WTC11 (cell line): ENCODE measurements around the gene FRMD8. TPM values are rescaled to one million over a fixed set of nuclear protein-coding genes. Genes with fewer than 3 reads are reported as not detected.

Experiments
- ATAC-seq: fragments of 200-7000 bp; cut with Tn5 transposase; 2 replicates; pipeline ENCODE4 v1.10.0; 2021; ENCODE audit warnings: mild to moderate bottlenecking, moderate library complexity
- CTCF ChIA-PET: fragments of 300-600 bp; sonication (Branson Sonifier 250); formaldehyde crosslinking; loops from one replicate; lab custom pipeline; 2021; ENCODE audit warnings: antibody characterized with exemption; lab: Charles Lee
- POLR2A ChIA-PET: fragments of 350-600 bp; sonication (Branson Sonifier 250); formaldehyde crosslinking; loops from one replicate; lab custom pipeline; 2021; ENCODE audit warnings: antibody characterized with exemption; lab: Charles Lee
- DNase-seq: peaks from one replicate; pipeline ENCODE4 v3.0.0; 2021; ENCODE audit warnings: low spot score
- H3K27ac Mint-ChIP-seq: 2 replicates; pipeline ENCODE4 v1.8.0; 2021; ENCODE audit warnings: mixed read lengths
- H3K27me3 Mint-ChIP-seq: 2 replicates; pipeline ENCODE4 v1.8.0; 2021; ENCODE audit warnings: low read depth, mild to moderate bottlenecking, moderate library complexity, mixed read lengths
- H3K36me3 Mint-ChIP-seq: 2 replicates; pipeline ENCODE4 v1.8.0; 2021; ENCODE audit warnings: mixed read lengths
- H3K4me1 Mint-ChIP-seq: 2 replicates; pipeline ENCODE4 v1.8.0; 2022; ENCODE audit warnings: mixed read lengths
- H3K4me3 Mint-ChIP-seq: 2 replicates; pipeline ENCODE4 v1.8.0; 2021; ENCODE audit warnings: mild to moderate bottlenecking, moderate library complexity, mixed read lengths
- H3K9me3 Mint-ChIP-seq: 2 replicates; pipeline ENCODE4 v1.8.0; 2021; ENCODE audit warnings: mixed read lengths
- CREB1 ChIP-seq: sonication (generic); formaldehyde crosslinking; IDR thresholded peaks from 2 replicates; pipeline ENCODE4 v1.8.0; 2023; ENCODE audit warnings: mild to moderate bottlenecking, missing genetic modification reagents
- EMX1 ChIP-seq: fragments of 250-450 bp; sonication (Bioruptor Pico); IDR thresholded peaks from 2 replicates; pipeline ENCODE4 v1.8.0; 2021; ENCODE audit warnings: mild to moderate bottlenecking
- GTF2I ChIP-seq: fragments of 250-450 bp; sonication (Bioruptor Pico); conservative IDR thresholded peaks from 2 replicates; pipeline ENCODE4 v1.4.0; 2021; ENCODE audit warnings: mild to moderate bottlenecking
- HMGA2 ChIP-seq: fragments of 250-450 bp; sonication (Bioruptor Pico); IDR thresholded peaks from 2 replicates; pipeline ENCODE4 v1.4.0; 2021; ENCODE audit warnings: mild to moderate bottlenecking, moderate library complexity
- MYBL2 ChIP-seq: sonication (generic); formaldehyde crosslinking; IDR thresholded peaks from 2 replicates; pipeline ENCODE4 v1.8.1; 2023; ENCODE audit warnings: mild to moderate bottlenecking, moderate library complexity, missing genetic modification reagents
- SOX15 ChIP-seq: fragments of 250-450 bp; sonication (Bioruptor Pico); IDR thresholded peaks from 2 replicates; pipeline ENCODE4 v1.9.0; 2021; ENCODE audit warnings: mild to moderate bottlenecking
- TEAD1 ChIP-seq: sonication (generic); formaldehyde crosslinking; IDR thresholded peaks from 2 replicates; pipeline ENCODE4 v1.8.0; 2022; ENCODE audit warnings: mild to moderate bottlenecking, missing genetic modification reagents
- ZNF232 ChIP-seq: sonication (generic); formaldehyde crosslinking; IDR thresholded peaks from 2 replicates; pipeline ENCODE4 v1.8.0; 2022; ENCODE audit warnings: mild to moderate bottlenecking, missing genetic modification reagents
- ZNF396 ChIP-seq: fragments of 250-450 bp; sonication (Bioruptor Pico); IDR thresholded peaks from 2 replicates; pipeline ENCODE4 v1.8.0; 2021; ENCODE audit warnings: mild to moderate bottlenecking, moderate library complexity, borderline replicate concordance
- ZNF416 ChIP-seq: fragments of 250-450 bp; sonication (Bioruptor Pico); IDR thresholded peaks from 2 replicates; pipeline ENCODE4 v1.9.0; 2021; ENCODE audit warnings: mild to moderate bottlenecking, inconsistent platforms
- ZNF423 ChIP-seq: fragments of 250-450 bp; sonication (Bioruptor Pico); IDR thresholded peaks from 2 replicates; pipeline ENCODE4 v2.1.2; 2022; ENCODE audit warnings: mild to moderate bottlenecking, moderate library complexity
- total RNA-seq: library from RNA; stranded (reverse); gene quantifications from 3 replicates; pipeline ENCODE4 v1.2.3, GENCODE V29; 2021
- TF ChIP-seq, protein P1 (sequence below): sonication (generic); formaldehyde crosslinking; IDR thresholded peaks from 2 replicates; pipeline ENCODE4 v1.8.1; 2022; ENCODE audit warnings: mild to moderate bottlenecking, moderate library complexity, missing genetic modification reagents
- TF ChIP-seq, protein P2 (sequence below): sonication (generic); formaldehyde crosslinking; IDR thresholded peaks from 2 replicates; pipeline ENCODE4 v1.8.0; 2022; ENCODE audit warnings: mild to moderate bottlenecking, missing genetic modification reagents
- TF ChIP-seq, protein P3 (sequence below): sonication (generic); formaldehyde crosslinking; IDR thresholded peaks from 2 replicates; pipeline ENCODE4 v1.8.1; 2022; ENCODE audit warnings: low read depth, mild to moderate bottlenecking, moderate library complexity, missing genetic modification reagents, borderline replicate concordance
- TF ChIP-seq, protein P4 (sequence below): sonication (generic); formaldehyde crosslinking; IDR thresholded peaks from 2 replicates; pipeline ENCODE4 v1.8.1; 2023; ENCODE audit warnings: mild to moderate bottlenecking, missing genetic modification reagents, moderate library complexity
- TF ChIP-seq, protein P5 (sequence below): sonication (generic); formaldehyde crosslinking; IDR thresholded peaks from 2 replicates; pipeline ENCODE4 v1.8.1; 2023; ENCODE audit warnings: mild to moderate bottlenecking, missing genetic modification reagents, moderate library complexity
- TF ChIP-seq, protein P6 (sequence below): sonication (generic); formaldehyde crosslinking; IDR thresholded peaks from 2 replicates; pipeline ENCODE4 v1.8.1; 2022; ENCODE audit warnings: low read depth, missing genetic modification reagents, borderline replicate concordance
- TF ChIP-seq, protein P7 (sequence below): fragments of 250-450 bp; sonication (Bioruptor Pico); IDR thresholded peaks from 2 replicates; pipeline ENCODE4 v1.9.0; 2021; ENCODE audit warnings: mild to moderate bottlenecking
- TF ChIP-seq, protein P8 (sequence below): sonication (generic); formaldehyde crosslinking; IDR thresholded peaks from 2 replicates; pipeline ENCODE4 v1.8.1; 2022; ENCODE audit warnings: missing genetic modification reagents, borderline replicate concordance
- TF ChIP-seq, protein P9 (sequence below): sonication (generic); formaldehyde crosslinking; IDR thresholded peaks from 2 replicates; pipeline ENCODE4 v1.8.0; 2023; ENCODE audit warnings: missing genetic modification reagents, mild to moderate bottlenecking, borderline replicate concordance

FRMD8 gene
- total RNA-seq, 1 experiment from 2014 or later: 23.7 TPM

DNA sequence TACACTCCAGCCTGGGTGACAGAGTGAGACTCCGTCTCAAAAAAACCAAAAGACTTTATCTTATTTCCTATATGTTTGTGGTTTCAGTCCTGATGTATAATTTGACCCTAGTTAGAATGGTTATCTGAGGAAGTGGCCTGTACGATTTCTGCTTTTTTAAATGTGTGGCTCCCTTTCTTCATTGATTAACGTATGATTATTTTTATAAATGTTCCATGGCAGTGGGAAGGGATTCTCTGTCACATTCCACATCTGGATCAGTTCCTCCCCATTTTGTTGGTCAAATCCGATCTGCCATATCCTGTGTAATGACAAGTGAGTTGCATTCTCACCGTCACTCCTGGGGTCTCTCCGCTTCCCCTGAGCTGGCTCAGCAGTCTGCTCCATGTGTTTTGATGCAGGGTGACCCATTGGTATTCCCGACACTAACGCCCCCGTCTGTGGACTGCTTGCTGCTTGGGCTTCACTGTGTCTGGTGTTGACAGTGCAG lies 56.5 kb downstream of the FRMD8 start:
- ATAC-seq (no peak), DNase-seq (no peak)
- Mint-ChIP-seq H3K36me3 (no peaks in the 10 kb centered on the region), H3K27ac (no peak overlapping the region), H3K4me3 (no peak overlapping the region), H3K4me1 (peaks cover 11% of the 10 kb centered on the region), H3K9me3 (no peaks in the 10 kb centered on the region), H3K27me3 (no peaks in the 10 kb centered on the region)
- POLR2A ChIA-PET: interaction anchor here (0.6 kb wide), 1 partner anchor 1389 kb away, joined by 3 read pairs; no protein-coding TSS in a partner anchor
- CTCF ChIA-PET: interaction anchor here (0.6 kb wide), 1 partner anchor 50 kb away, joined by 3 read pairs; no protein-coding TSS in a partner anchor
- TF ChIP-seq, protein P1, sequence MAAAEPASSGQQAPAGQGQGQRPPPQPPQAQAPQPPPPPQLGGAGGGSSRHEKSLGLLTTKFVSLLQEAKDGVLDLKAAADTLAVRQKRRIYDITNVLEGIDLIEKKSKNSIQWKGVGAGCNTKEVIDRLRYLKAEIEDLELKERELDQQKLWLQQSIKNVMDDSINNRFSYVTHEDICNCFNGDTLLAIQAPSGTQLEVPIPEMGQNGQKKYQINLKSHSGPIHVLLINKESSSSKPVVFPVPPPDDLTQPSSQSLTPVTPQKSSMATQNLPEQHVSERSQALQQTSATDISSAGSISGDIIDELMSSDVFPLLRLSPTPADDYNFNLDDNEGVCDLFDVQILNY (CRISPR knock-in tag): no peak
- no peak for TF ChIP-seq ZNF232 (CRISPR knock-in tag)
- TF ChIP-seq, protein P2, sequence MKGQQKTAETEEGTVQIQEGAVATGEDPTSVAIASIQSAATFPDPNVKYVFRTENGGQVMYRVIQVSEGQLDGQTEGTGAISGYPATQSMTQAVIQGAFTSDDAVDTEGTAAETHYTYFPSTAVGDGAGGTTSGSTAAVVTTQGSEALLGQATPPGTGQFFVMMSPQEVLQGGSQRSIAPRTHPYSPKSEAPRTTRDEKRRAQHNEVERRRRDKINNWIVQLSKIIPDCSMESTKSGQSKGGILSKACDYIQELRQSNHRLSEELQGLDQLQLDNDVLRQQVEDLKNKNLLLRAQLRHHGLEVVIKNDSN (CRISPR knock-in tag): no peak
- TF ChIP-seq, protein P3, sequence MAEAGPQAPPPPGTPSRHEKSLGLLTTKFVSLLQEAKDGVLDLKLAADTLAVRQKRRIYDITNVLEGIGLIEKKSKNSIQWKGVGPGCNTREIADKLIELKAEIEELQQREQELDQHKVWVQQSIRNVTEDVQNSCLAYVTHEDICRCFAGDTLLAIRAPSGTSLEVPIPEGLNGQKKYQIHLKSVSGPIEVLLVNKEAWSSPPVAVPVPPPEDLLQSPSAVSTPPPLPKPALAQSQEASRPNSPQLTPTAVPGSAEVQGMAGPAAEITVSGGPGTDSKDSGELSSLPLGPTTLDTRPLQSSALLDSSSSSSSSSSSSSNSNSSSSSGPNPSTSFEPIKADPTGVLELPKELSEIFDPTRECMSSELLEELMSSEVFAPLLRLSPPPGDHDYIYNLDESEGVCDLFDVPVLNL (CRISPR knock-in tag): no peak
- no peak for TF ChIP-seq SOX15 (CRISPR knock-in tag)
- no peak for TF ChIP-seq EMX1
- TF ChIP-seq, protein P4, sequence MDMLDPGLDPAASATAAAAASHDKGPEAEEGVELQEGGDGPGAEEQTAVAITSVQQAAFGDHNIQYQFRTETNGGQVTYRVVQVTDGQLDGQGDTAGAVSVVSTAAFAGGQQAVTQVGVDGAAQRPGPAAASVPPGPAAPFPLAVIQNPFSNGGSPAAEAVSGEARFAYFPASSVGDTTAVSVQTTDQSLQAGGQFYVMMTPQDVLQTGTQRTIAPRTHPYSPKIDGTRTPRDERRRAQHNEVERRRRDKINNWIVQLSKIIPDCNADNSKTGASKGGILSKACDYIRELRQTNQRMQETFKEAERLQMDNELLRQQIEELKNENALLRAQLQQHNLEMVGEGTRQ: no peak
- TF ChIP-seq MYBL2: no peak
- TF ChIP-seq ZNF423 (CRISPR knock-in tag): no peak
- TF ChIP-seq CREB1 (CRISPR knock-in tag): no peak

DNA sequence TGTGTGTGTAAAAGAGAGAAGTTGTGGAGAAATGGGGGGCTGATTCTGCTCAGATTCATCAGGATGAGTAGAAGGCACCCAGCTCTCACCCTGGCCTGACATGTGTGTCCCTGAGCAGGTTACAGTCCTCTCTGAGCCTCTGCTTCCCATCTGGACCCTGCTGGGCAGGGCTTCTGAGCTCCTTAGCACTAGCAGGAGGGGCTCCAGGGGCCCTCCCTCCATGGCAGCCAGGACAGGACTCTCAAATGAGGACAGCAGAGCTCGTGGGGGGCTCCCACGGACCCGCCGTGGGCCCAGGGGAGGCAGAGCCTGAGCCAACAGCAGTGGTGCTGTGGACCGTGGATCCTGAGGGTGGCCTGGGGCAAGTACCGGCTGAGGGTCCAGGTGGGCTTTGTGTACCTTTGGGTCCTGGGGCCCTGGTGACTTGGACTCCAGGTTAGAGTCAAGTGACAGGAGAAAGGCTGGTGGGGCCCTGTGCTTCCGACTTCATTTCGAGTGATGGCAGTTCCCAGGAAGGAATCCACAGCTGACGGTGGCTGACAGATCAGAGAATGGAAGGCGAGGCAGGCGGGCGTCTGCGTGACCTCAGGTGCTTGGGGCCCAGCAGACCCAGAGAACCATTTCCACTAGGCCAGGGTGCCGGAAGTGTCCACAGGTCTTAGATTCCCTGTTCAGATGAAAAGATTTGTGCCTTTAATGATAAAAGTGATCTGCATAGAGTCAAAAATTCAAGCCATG lies 58.0 kb downstream of the FRMD8 start:
- DNase-seq: no peak
- H3K27me3 Mint-ChIP-seq: peaks cover 2% of the 10 kb centered on the region
- H3K4me1 Mint-ChIP-seq: peaks cover 13% of the 10 kb centered on the region
- ChIA-PET POLR2A (interaction anchor here (0.6 kb wide), 1 partner anchor 11 kb away, joined by 3 read pairs; no protein-coding TSS in a partner anchor), CTCF (interaction anchor here (0.7 to 2.5 kb wide), 5 partner anchors 11 to 671 kb away, joined by 3 to 7 read pairs (median 3); no protein-coding TSS in a partner anchor)
- H3K9me3 Mint-ChIP-seq: peaks cover 3% of the 10 kb centered on the region
- peak overlapping the region; percentile 87; the same call in 1 of the 2 replicates for H3K27ac Mint-ChIP-seq
- H3K4me3 Mint-ChIP-seq: no peak overlapping the region
- H3K36me3 Mint-ChIP-seq: 0 out of 2 replicates have a peak, but pooled peaks cover 2% of the 10 kb centered on the region
- no peak for ATAC-seq
- TF ChIP-seq GTF2I (CRISPR knock-in tag) (no peak), ZNF396 (CRISPR knock-in tag) (no peak), ZNF416 (CRISPR knock-in tag) (no peak), HMGA2 (CRISPR knock-in tag) (no peak), TEAD1 (CRISPR knock-in tag) (no peak), MYBL2 (no peak), CREB1 (CRISPR knock-in tag) (no peak)
- TF ChIP-seq, protein P5, sequence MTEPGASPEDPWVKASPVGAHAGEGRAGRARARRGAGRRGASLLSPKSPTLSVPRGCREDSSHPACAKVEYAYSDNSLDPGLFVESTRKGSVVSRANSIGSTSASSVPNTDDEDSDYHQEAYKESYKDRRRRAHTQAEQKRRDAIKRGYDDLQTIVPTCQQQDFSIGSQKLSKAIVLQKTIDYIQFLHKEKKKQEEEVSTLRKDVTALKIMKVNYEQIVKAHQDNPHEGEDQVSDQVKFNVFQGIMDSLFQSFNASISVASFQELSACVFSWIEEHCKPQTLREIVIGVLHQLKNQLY (CRISPR knock-in tag): no peak
- TF ChIP-seq, protein P6, sequence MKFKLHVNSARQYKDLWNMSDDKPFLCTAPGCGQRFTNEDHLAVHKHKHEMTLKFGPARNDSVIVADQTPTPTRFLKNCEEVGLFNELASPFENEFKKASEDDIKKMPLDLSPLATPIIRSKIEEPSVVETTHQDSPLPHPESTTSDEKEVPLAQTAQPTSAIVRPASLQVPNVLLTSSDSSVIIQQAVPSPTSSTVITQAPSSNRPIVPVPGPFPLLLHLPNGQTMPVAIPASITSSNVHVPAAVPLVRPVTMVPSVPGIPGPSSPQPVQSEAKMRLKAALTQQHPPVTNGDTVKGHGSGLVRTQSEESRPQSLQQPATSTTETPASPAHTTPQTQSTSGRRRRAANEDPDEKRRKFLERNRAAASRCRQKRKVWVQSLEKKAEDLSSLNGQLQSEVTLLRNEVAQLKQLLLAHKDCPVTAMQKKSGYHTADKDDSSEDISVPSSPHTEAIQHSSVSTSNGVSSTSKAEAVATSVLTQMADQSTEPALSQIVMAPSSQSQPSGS (CRISPR knock-in tag): no peak
- TF ChIP-seq, protein P7, sequence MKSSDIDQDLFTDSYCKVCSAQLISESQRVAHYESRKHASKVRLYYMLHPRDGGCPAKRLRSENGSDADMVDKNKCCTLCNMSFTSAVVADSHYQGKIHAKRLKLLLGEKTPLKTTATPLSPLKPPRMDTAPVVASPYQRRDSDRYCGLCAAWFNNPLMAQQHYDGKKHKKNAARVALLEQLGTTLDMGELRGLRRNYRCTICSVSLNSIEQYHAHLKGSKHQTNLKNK (CRISPR knock-in tag): no peak
- TF ChIP-seq, protein P8, sequence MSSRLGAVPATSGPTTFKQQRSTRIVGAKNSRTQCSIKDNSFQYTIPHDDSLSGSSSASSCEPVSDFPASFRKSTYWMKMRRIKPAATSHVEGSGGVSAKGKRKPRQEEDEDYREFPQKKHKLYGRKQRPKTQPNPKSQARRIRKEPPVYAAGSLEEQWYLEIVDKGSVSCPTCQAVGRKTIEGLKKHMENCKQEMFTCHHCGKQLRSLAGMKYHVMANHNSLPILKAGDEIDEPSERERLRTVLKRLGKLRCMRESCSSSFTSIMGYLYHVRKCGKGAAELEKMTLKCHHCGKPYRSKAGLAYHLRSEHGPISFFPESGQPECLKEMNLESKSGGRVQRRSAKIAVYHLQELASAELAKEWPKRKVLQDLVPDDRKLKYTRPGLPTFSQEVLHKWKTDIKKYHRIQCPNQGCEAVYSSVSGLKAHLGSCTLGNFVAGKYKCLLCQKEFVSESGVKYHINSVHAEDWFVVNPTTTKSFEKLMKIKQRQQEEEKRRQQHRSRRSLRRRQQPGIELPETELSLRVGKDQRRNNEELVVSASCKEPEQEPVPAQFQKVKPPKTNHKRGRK (CRISPR knock-in tag): no peak
- TF ChIP-seq, protein P9, sequence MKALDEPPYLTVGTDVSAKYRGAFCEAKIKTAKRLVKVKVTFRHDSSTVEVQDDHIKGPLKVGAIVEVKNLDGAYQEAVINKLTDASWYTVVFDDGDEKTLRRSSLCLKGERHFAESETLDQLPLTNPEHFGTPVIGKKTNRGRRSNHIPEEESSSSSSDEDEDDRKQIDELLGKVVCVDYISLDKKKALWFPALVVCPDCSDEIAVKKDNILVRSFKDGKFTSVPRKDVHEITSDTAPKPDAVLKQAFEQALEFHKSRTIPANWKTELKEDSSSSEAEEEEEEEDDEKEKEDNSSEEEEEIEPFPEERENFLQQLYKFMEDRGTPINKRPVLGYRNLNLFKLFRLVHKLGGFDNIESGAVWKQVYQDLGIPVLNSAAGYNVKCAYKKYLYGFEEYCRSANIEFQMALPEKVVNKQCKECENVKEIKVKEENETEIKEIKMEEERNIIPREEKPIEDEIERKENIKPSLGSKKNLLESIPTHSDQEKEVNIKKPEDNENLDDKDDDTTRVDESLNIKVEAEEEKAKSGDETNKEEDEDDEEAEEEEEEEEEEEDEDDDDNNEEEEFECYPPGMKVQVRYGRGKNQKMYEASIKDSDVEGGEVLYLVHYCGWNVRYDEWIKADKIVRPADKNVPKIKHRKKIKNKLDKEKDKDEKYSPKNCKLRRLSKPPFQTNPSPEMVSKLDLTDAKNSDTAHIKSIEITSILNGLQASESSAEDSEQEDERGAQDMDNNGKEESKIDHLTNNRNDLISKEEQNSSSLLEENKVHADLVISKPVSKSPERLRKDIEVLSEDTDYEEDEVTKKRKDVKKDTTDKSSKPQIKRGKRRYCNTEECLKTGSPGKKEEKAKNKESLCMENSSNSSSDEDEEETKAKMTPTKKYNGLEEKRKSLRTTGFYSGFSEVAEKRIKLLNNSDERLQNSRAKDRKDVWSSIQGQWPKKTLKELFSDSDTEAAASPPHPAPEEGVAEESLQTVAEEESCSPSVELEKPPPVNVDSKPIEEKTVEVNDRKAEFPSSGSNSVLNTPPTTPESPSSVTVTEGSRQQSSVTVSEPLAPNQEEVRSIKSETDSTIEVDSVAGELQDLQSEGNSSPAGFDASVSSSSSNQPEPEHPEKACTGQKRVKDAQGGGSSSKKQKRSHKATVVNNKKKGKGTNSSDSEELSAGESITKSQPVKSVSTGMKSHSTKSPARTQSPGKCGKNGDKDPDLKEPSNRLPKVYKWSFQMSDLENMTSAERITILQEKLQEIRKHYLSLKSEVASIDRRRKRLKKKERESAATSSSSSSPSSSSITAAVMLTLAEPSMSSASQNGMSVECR: no peak
